Activated CD4-positive, alpha-beta T cell treated with anti-CD3 and anti-CD28 coated beads for 36 hours (primary cell): Measurements from ENCODE around the gene ATL3. TPM values are rescaled to one million over a fixed set of nuclear protein-coding genes. Genes with fewer than 3 reads are reported as not detected.
A peak's percentile ranks its signal among the peaks of the same experiment; 100 is the strongest.
"Not testable (repeated sequence)": the region's sequence is repeated elsewhere in the genome, so short reads cannot be mapped to it uniquely, and the experiment has no call there.

Source experiments
- ATAC-seq: fragments of 200-7000 bp; cut with Tn5 transposase; one replicate; pipeline ENCODE4 v1.10.0; 2021; ENCODE audit warnings: mild to moderate bottlenecking, moderate library complexity
- CTCF ChIA-PET: fragments of 350-600 bp; sonication (Branson Sonifier 250); formaldehyde crosslinking; loops from one replicate; lab custom pipeline; 2021; ENCODE audit warnings: antibody characterized with exemption; lab: Charles Lee
- POLR2A ChIA-PET: fragments of 350-600 bp; sonication (Branson Sonifier 250); formaldehyde crosslinking; loops from one replicate; lab custom pipeline; 2021; ENCODE audit warnings: antibody characterized with exemption, inconsistent platforms; lab: Charles Lee
- DNase-seq: peaks from one replicate; pipeline ENCODE4 v3.0.0-alpha.2; 2020
- H3K27ac Mint-ChIP-seq: one replicate; pipeline ENCODE4 v1.8.0; 2021; ENCODE audit warnings: mixed read lengths
- H3K27me3 Mint-ChIP-seq: one replicate; pipeline ENCODE4 v1.8.0; 2021; ENCODE audit warnings: mixed read lengths
- H3K36me3 Mint-ChIP-seq: one replicate; pipeline ENCODE4 v1.8.0; 2021; ENCODE audit warnings: low read depth, mixed read lengths
- H3K4me1 Mint-ChIP-seq: one replicate; pipeline ENCODE4 v1.8.0; 2021; ENCODE audit warnings: mixed read lengths
- H3K4me3 Mint-ChIP-seq: one replicate; pipeline ENCODE4 v1.8.0; 2021; ENCODE audit warnings: mild to moderate bottlenecking, moderate library complexity, mixed read lengths
- H3K9me3 Mint-ChIP-seq: one replicate; pipeline ENCODE4 v1.8.0; 2021; ENCODE audit warnings: low read depth, mixed read lengths
- intact Hi-C, 2 experiments: fragments of 100-400 bp; cut with DNase I in 1 of 2; cut with micrococcal nuclease in 1 of 2; formaldehyde crosslinking; loops; one replicate each; pipeline versions ENCODE4 v1.14.2 to v1.15.1; 2022 to 2024; cut with DNase I, micrococcal nuclease
- total RNA-seq, 2 experiments: library from RNA; stranded (reverse); gene quantifications; one replicate each; pipeline ENCODE4 v1.2.3, GENCODE V29; 2021

Gene ATL3
- total RNA-seq, 2 experiments from 2014 or later: 18.9 to 25.7 TPM

- no peaks in the 10 kb centered on the region for H3K27me3 Mint-ChIP-seq
- ATAC-seq (no peak), DNase-seq (no peak)
- intact Hi-C loops: no loop called here
- H3K4me1 Mint-ChIP-seq: peaks cover 6% of the 10 kb centered on the region
- H3K4me3 Mint-ChIP-seq: no peak overlapping the region
- H3K27ac Mint-ChIP-seq: no peak overlapping the region
- POLR2A ChIA-PET: no interaction called here
- H3K36me3 Mint-ChIP-seq: no peaks in the 10 kb centered on the region
- CTCF ChIA-PET: interaction anchor here (2.1 to 4.9 kb wide), 2 partner anchors 15 to 142 kb away, joined by 5 to 22 read pairs; no protein-coding TSS in a partner anchor
- no peaks in the 10 kb centered on the region for H3K9me3 Mint-ChIP-seq
Measured at GRCh38 chr11:63622323-63622722, 48.9 kb downstream of the ATL3 start.

GRCh38 chr11:63621071-63621470 is 50.1 kb downstream of the ATL3 start:
- no peak overlapping the region for H3K27ac Mint-ChIP-seq

GRCh38 chr11:63619967-63620366 is 51.2 kb downstream of the ATL3 start:
- H3K27ac Mint-ChIP-seq: no peak overlapping the region
- ChIA-PET CTCF (interaction anchor here (1.3 kb wide), 1 partner anchor 141 kb away, joined by 5 read pairs; no protein-coding TSS in a partner anchor), POLR2A (no interaction called here)

More at GRCh38 chr11:63621071-63621470, 50.1 kb downstream of the ATL3 start:
- intact Hi-C loops: no loop called here
- Mint-ChIP-seq H3K36me3 (no peaks in the 10 kb centered on the region), H3K27me3 (no peaks in the 10 kb centered on the region), H3K4me1 (peaks cover 6% of the 10 kb centered on the region), H3K9me3 (no peaks in the 10 kb centered on the region), H3K4me3 (no peak overlapping the region)
- ChIA-PET CTCF (interaction anchor here (0.9 to 4.9 kb wide), 2 partner anchors 141 to 150 kb away, joined by 3 to 22 read pairs; no protein-coding TSS in a partner anchor), POLR2A (interaction anchor here (0.6 kb wide), 1 partner anchor 190 kb away, joined by 3 read pairs; no protein-coding TSS in a partner anchor)
- ATAC-seq (no peak), DNase-seq (no peak)

GRCh38 chr11:63617686-63618085 is 53.5 kb downstream of the ATL3 start:
- H3K36me3 Mint-ChIP-seq, H3K27ac Mint-ChIP-seq, POLR2A ChIA-PET, intact Hi-C loops, H3K4me3 Mint-ChIP-seq, DNase-seq, ATAC-seq, H3K4me1 Mint-ChIP-seq, H3K27me3 Mint-ChIP-seq, H3K9me3 Mint-ChIP-seq: not testable (repeated sequence)
- CTCF ChIA-PET: interaction anchor here (0.7 to 1.2 kb wide), 2 partner anchors 18 to 607 kb away, joined by 3 read pairs; no protein-coding TSS in a partner anchor

More at GRCh38 chr11:63619967-63620366, 51.2 kb downstream of the ATL3 start:
- no peak overlapping the region for H3K4me3 Mint-ChIP-seq
- ATAC-seq (no peak), DNase-seq (no peak)
- intact Hi-C loops: no loop called here
- no peaks in the 10 kb centered on the region for H3K27me3 Mint-ChIP-seq
- H3K36me3 Mint-ChIP-seq: no peaks in the 10 kb centered on the region
- peaks cover 6% of the 10 kb centered on the region for H3K4me1 Mint-ChIP-seq
- H3K9me3 Mint-ChIP-seq: no peaks in the 10 kb centered on the region

GRCh38 chr11:63616953-63617352 is 54.2 kb downstream of the ATL3 start:
- Mint-ChIP-seq H3K27me3 (no peaks in the 10 kb centered on the region), H3K36me3 (no peaks in the 10 kb centered on the region), H3K9me3 (no peaks in the 10 kb centered on the region), H3K27ac (no peak overlapping the region), H3K4me3 (no peak overlapping the region), H3K4me1 (peaks cover 6% of the 10 kb centered on the region)
- ATAC-seq (no peak), DNase-seq (no peak)
- POLR2A ChIA-PET: no interaction called here
- CTCF ChIA-PET: interaction anchor here (0.8 to 1.5 kb wide), 2 partner anchors 138 to 1216 kb away, joined by 3 read pairs; no protein-coding TSS in a partner anchor
- intact Hi-C loops: no loop called here

GRCh38 chr11:63614136-63614671 is 57.0 kb downstream of the ATL3 start, which contains the start of gene PLAAT3:
Gene PLAAT3 (minus strand): TSS chr11:63614433. CDS start chr11:63614014, 419 bp downstream.
- ChIA-PET CTCF (no interaction called here), POLR2A (no interaction called here)
- H3K27ac Mint-ChIP-seq: no peak within 1 kb of the TSS
- no peaks in the 10 kb centered on the region for H3K36me3 Mint-ChIP-seq
- ATAC-seq (peak; percentile 70), DNase-seq (peak; percentile 52)
- H3K27me3 Mint-ChIP-seq: no peaks in the 10 kb centered on the region
- peaks cover 4% of the 10 kb centered on the region for H3K4me1 Mint-ChIP-seq
- no peaks in the 10 kb centered on the region for H3K9me3 Mint-ChIP-seq
- intact Hi-C loops: no loop called here
- peak within 1 kb of the TSS; percentile 69 for H3K4me3 Mint-ChIP-seq

DNA sequence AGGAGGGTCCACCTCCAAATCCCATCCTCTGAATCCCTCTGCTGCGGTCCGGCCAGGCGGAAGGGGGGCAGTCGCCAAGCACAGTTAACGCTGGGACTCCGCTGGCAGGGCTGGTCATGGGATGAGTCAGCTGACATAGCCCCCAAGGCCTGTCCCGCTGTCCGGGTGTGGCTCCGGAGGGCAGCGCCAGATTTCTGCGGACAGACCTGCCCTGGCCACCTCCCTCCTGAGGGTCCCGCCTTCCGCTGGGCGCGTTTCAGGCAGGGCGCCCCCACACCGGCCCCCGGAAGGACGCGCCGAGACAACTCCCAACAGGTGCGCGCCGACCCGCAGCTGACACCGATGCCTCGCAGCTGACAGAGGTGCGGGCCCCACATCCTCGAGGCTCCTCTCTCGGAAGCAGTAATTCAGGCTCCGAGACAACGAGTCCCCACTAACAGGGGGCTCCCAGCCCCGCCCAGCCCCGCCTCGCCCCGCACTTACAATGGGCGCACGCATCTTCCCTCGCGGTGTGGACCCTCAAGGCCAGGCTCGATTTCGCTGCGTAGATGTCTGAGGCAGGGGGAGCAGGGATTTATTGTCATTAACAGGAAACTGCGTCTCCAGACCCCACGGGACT is 57.5 kb downstream of the ATL3 start:
- DNase-seq (peak; percentile 63), ATAC-seq (peak; percentile 69)
- Mint-ChIP-seq H3K9me3 (no peaks in the 10 kb centered on the region), H3K4me3 (peak overlapping the region; percentile 69), H3K4me1 (peaks cover 4% of the 10 kb centered on the region), H3K36me3 (no peaks in the 10 kb centered on the region), H3K27me3 (no peaks in the 10 kb centered on the region), H3K27ac (no peak overlapping the region)
- ChIA-PET CTCF (no interaction called here), POLR2A (no interaction called here)
- intact Hi-C loops: no loop called here

DNA sequence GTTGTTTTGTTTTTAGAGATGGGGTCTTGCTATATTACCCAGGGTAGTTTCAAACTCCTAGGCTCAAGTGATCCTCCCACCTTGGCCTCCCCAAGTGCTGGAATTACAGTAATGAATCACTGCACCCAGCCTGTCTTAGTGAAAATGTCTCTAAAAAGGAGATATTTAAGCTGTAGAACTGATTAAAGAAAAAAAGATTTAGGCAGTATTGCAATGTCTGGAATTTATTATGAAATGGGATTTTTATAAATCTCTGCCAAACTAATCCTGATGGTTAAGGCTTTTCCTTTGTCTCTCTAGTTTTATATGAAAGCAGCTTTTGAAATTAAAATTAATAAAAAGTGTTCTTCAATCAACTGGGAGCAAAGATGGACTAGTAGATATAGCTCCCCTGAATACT is 59.0 kb downstream of the ATL3 start:
- Mint-ChIP-seq H3K9me3 (no peaks in the 10 kb centered on the region), H3K4me1 (peaks cover 4% of the 10 kb centered on the region), H3K4me3 (no peak overlapping the region), H3K27me3 (no peaks in the 10 kb centered on the region), H3K36me3 (no peaks in the 10 kb centered on the region), H3K27ac (no peak overlapping the region)
- intact Hi-C loops: no loop called here
- no peak for DNase-seq
- ChIA-PET POLR2A (interaction anchor here (0.5 kb wide), 1 partner anchor 25 kb away, joined by 5 read pairs; no protein-coding TSS in a partner anchor), CTCF (no interaction called here)
- ATAC-seq: no peak

- no peak overlapping the region for H3K27ac Mint-ChIP-seq
- H3K27me3 Mint-ChIP-seq: no peaks in the 10 kb centered on the region
- intact Hi-C loops: no loop called here
- H3K9me3 Mint-ChIP-seq: no peaks in the 10 kb centered on the region
- H3K4me3 Mint-ChIP-seq: no peak overlapping the region
- POLR2A ChIA-PET: no interaction called here
- no peak for DNase-seq
- CTCF ChIA-PET: no interaction called here
- no peaks in the 10 kb centered on the region for H3K36me3 Mint-ChIP-seq
- ATAC-seq: no peak
- H3K4me1 Mint-ChIP-seq: peaks cover 4% of the 10 kb centered on the region
Measured at GRCh38 chr11:63611395-63611747, 59.8 kb downstream of the ATL3 start.

DNA sequence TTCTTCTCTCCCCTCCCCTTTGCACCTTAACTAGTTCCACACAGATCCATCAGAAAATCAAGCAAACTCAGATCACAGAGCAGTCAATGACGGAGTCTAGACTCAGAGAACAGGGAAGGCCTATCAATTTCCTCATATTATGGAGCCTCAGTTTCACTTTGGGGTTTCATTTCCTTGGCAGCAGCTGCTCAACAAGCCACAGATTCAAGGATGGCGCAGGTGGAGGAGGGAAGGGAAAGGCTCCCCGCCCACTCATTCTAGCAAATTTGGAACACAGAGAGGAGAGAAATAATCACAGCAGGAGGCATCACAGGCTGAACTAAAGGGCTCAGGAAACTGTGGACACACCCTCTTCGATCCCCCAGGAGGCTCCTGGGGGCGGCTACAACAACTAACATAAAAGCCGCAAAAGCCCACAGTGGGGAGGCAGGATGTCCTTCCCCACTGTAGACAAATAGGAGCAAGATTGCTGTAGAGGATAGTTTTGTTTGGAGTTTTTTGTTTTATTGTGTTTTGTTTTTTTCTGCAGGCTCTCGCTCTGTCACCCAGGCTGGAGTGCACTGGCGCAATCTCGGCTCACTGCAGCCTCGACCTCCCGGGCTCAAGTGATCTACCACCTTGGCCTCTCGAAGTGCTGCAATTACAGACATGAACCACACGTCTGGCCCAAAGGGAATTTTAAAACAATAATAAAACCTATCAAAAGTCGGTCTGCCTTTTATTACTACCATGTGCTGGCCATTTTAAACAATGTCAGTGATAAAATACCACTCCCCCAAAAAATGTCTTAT is 60.4 kb downstream of the ATL3 start:
- intact Hi-C loops: no loop called here
- peaks cover 4% of the 10 kb centered on the region for H3K4me1 Mint-ChIP-seq
- H3K4me3 Mint-ChIP-seq: no peak overlapping the region
- DNase-seq (no peak), ATAC-seq (no peak)
- CTCF ChIA-PET: no interaction called here
- H3K36me3 Mint-ChIP-seq: no peaks in the 10 kb centered on the region
- no peak overlapping the region for H3K27ac Mint-ChIP-seq
- no peaks in the 10 kb centered on the region for H3K27me3 Mint-ChIP-seq
- POLR2A ChIA-PET: no interaction called here
- no peaks in the 10 kb centered on the region for H3K9me3 Mint-ChIP-seq

DNA sequence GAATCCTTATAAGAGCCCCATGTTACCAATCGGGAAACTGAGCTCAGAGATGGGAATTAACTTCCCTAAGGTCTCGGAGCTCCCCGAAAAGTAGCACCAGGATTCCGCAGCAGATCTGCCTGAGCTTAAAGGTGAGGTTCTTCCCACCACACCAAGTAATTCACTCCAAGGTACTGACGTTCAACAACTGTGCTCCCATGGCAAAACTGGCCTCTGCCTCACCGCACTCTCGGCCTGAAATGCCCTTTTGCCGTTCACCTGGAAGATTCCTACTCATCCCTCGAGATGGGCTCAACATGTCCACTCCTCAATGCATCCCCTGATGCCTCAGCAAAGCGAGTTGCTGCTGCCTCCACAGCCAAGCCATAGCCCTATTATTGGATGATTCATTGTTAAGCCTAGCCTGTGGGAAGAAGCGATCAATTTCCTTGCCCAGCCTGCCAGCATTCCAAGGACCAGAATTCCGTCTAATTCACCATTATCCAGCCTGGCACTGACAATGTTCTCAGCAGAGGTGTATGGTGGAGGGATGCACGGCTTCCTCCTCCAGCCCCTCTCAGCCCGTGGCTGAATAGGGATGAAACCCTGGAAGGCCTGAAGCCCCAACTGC is 61.1 kb downstream of the ATL3 start:
- POLR2A ChIA-PET: no interaction called here
- H3K4me1 Mint-ChIP-seq: peaks cover 4% of the 10 kb centered on the region
- CTCF ChIA-PET: no interaction called here
- H3K27ac Mint-ChIP-seq: no peak overlapping the region
- ATAC-seq (no peak), DNase-seq (no peak)
- no peaks in the 10 kb centered on the region for H3K27me3 Mint-ChIP-seq
- intact Hi-C loops: no loop called here
- no peaks in the 10 kb centered on the region for H3K9me3 Mint-ChIP-seq
- no peak overlapping the region for H3K4me3 Mint-ChIP-seq
- H3K36me3 Mint-ChIP-seq: no peaks in the 10 kb centered on the region
